ENCODE measurements around the gene TEX261.

TEX261 gene

GRCh38 chr2:70966681-70967080 is 28.0 kb downstream of the TEX261 start:
- TF ChIP-seq POLR2AphosphoS5 (IDR thresholded peaks at IDR 0.05; ENCODE audit: low read depth, low read length) (no peak), SIN3A (IDR thresholded peaks at IDR 0.05; ENCODE audit: borderline replicate concordance, insufficient read depth, low read length) (no peak), REST (IDR thresholded peaks at IDR 0.05; ENCODE audit: insufficient read depth in 1 of 2, low read depth in 2 of 2, low read length in 2 of 2) (no peak), FOXP2 (optimal IDR thresholded peaks at IDR 0.05; ENCODE audit: borderline replicate concordance, extremely low read depth, extremely low read length, insufficient read depth) (no peak), TAF1 (IDR thresholded peaks at IDR 0.05; ENCODE audit: borderline replicate concordance, insufficient read depth, low read length) (no peak)

- TF ChIP-seq TAF1 (IDR thresholded peaks at IDR 0.05; ENCODE audit: borderline replicate concordance, insufficient read depth, low read length) = no peak
- no peak for TF ChIP-seq SIN3A (IDR thresholded peaks at IDR 0.05; ENCODE audit: borderline replicate concordance, insufficient read depth, low read length)
- TF ChIP-seq POLR2AphosphoS5 (IDR thresholded peaks at IDR 0.05; ENCODE audit: low read depth, low read length) = no peak
- no peak for TF ChIP-seq REST (IDR thresholded peaks at IDR 0.05; ENCODE audit: insufficient read depth in 1 of 2, low read depth in 2 of 2, low read length in 2 of 2)
- no peak for TF ChIP-seq FOXP2 (optimal IDR thresholded peaks at IDR 0.05; ENCODE audit: borderline replicate concordance, extremely low read depth, extremely low read length, insufficient read depth)
These were observed 29.2 kb downstream of the TEX261 start for GRCh38 chr2:70965506-70965905.

- TF ChIP-seq SIN3A (IDR thresholded peaks at IDR 0.05; ENCODE audit: borderline replicate concordance, insufficient read depth, low read length) = no peak
- TF ChIP-seq TAF1 (IDR thresholded peaks at IDR 0.05; ENCODE audit: borderline replicate concordance, insufficient read depth, low read length) = no peak
- no peak for TF ChIP-seq FOXP2 (optimal IDR thresholded peaks at IDR 0.05; ENCODE audit: borderline replicate concordance, extremely low read depth, extremely low read length, insufficient read depth)
- no peak for TF ChIP-seq POLR2AphosphoS5 (IDR thresholded peaks at IDR 0.05; ENCODE audit: low read depth, low read length)
- no peak for TF ChIP-seq REST (IDR thresholded peaks at IDR 0.05; ENCODE audit: insufficient read depth in 1 of 2, low read depth in 2 of 2, low read length in 2 of 2)
These were observed 29.9 kb downstream of the TEX261 start for GRCh38 chr2:70964596-70965386.

- TF ChIP-seq SIN3A (IDR thresholded peaks at IDR 0.05; ENCODE audit: borderline replicate concordance, insufficient read depth, low read length) (no peak), POLR2AphosphoS5 (IDR thresholded peaks at IDR 0.05; ENCODE audit: low read depth, low read length) (no peak), FOXP2 (optimal IDR thresholded peaks at IDR 0.05; ENCODE audit: borderline replicate concordance, extremely low read depth, extremely low read length, insufficient read depth) (no peak), TAF1 (IDR thresholded peaks at IDR 0.05; ENCODE audit: borderline replicate concordance, insufficient read depth, low read length) (no peak), REST (IDR thresholded peaks at IDR 0.05; ENCODE audit: insufficient read depth in 1 of 2, low read depth in 2 of 2, low read length in 2 of 2) (no peak)
These were observed 30.5 kb downstream of the TEX261 start for GRCh38 chr2:70964133-70964532.

All from PFSK-1 (cell line).